Measurements from ENCODE around the gene MPND. TPM values are rescaled to one million over a fixed set of nuclear protein-coding genes. Genes with fewer than 3 reads are reported as not detected.
A peak's percentile ranks its signal among the peaks of the same experiment; 100 is the strongest.

MPND gene
- total and polyA plus RNA-seq, 5 donors from 2014 or later, result 4.9 to 12.2 (median 5.9) TPM

- H3K4me1 ChIP-seq (ENCODE audit: control insufficient read depth, insufficient read depth, low read length, poor library complexity, severe bottlenecking), result peaks cover 60% of the 10 kb centered on the region
- H3K4me3 Mint-ChIP-seq, result peak overlapping the region in 1 of 4 donors; percentile 27
- no peaks in the 10 kb centered on the region for H3K27me3 Mint-ChIP-seq
- H3K27ac Mint-ChIP-seq, result peak overlapping the region; percentile 41 to 86 (median 75)
- peaks cover 0 to 65% (median 23%) of the 10 kb centered on the region in 4 donors for H3K4me1 Mint-ChIP-seq
- H3K27ac ChIP-seq (ENCODE audit: insufficient read depth, low read length, poor library complexity, severe bottlenecking), result peak overlapping the region; percentile 86
- H3K9me3 Mint-ChIP-seq, result no peaks in the 10 kb centered on the region
- peaks cover 2% of the 10 kb centered on the region for H3K36me3 ChIP-seq (ENCODE audit: control insufficient read depth, insufficient read depth, low read length)
- no peaks in the 10 kb centered on the region for H3K9me3 ChIP-seq (ENCODE audit: control insufficient read depth in 2 of 2, low read length in 2 of 2)
- ATAC-seq (ENCODE audit: low read depth in 2 of 2) (no peak), DNase-seq (no peak)
- H3K36me3 Mint-ChIP-seq, result no peaks in the 10 kb centered on the region
- H3K4me3 ChIP-seq (ENCODE audit: low read depth, low read length), result no peak overlapping the region
- no peaks in the 10 kb centered on the region for H3K27me3 ChIP-seq (ENCODE audit: control insufficient read depth, insufficient read depth, low read length)
These were observed 28.1 kb downstream of the MPND start for GRCh38 chr19:4371247-4372164.

- no peaks in the 10 kb centered on the region for H3K27me3 ChIP-seq (ENCODE audit: control insufficient read depth, insufficient read depth, low read length)
- Mint-ChIP-seq H3K9me3 (no peaks in the 10 kb centered on the region), H3K27me3 (no peaks in the 10 kb centered on the region), H3K4me1 (peaks cover 0 to 70% (median 24%) of the 10 kb centered on the region in 4 donors), H3K27ac (peak overlapping the region in 2 of 3 donors; percentile 41 to 59), H3K4me3 (peak overlapping the region in 1 of 4 donors; percentile 27), H3K36me3 (no peaks in the 10 kb centered on the region)
- ATAC-seq (ENCODE audit: low read depth in 2 of 2) (no peak), DNase-seq (no peak)
- no peak overlapping the region for H3K27ac ChIP-seq (ENCODE audit: insufficient read depth, low read length, poor library complexity, severe bottlenecking)
- peaks cover 2% of the 10 kb centered on the region for H3K36me3 ChIP-seq (ENCODE audit: control insufficient read depth, insufficient read depth, low read length)
- peaks cover 67% of the 10 kb centered on the region for H3K4me1 ChIP-seq (ENCODE audit: control insufficient read depth, insufficient read depth, low read length, poor library complexity, severe bottlenecking)
- no peak overlapping the region for H3K4me3 ChIP-seq (ENCODE audit: low read depth, low read length)
- no peaks in the 10 kb centered on the region for H3K9me3 ChIP-seq (ENCODE audit: control insufficient read depth in 2 of 2, low read length in 2 of 2)
These were observed 29.0 kb downstream of the MPND start for GRCh38 chr19:4372165-4373012.

- no peak for DNase-seq
- Mint-ChIP-seq H3K4me3 (no peak overlapping the region), H3K27me3 (no peaks in the 10 kb centered on the region), H3K9me3 (no peaks in the 10 kb centered on the region), H3K36me3 (no peaks in the 10 kb centered on the region), H3K4me1 (peaks cover 0 to 71% (median 24%) of the 10 kb centered on the region in 4 donors), H3K27ac (no peak overlapping the region)
- Histone ChIP-seq H3K4me1 (ENCODE audit: control insufficient read depth, insufficient read depth, low read length, poor library complexity, severe bottlenecking) (peaks cover 71% of the 10 kb centered on the region), H3K36me3 (ENCODE audit: control insufficient read depth, insufficient read depth, low read length) (peaks cover 4% of the 10 kb centered on the region), H3K27me3 (ENCODE audit: control insufficient read depth, insufficient read depth, low read length) (no peaks in the 10 kb centered on the region), H3K4me3 (ENCODE audit: low read depth, low read length) (no peak overlapping the region), H3K27ac (ENCODE audit: insufficient read depth, low read length, poor library complexity, severe bottlenecking) (no peak overlapping the region), H3K9me3 (ENCODE audit: control insufficient read depth in 2 of 2, low read length in 2 of 2) (no peaks in the 10 kb centered on the region)
- no peak for ATAC-seq (ENCODE audit: low read depth in 2 of 2)
These were observed 29.6 kb downstream of the MPND start for GRCh38 chr19:4373013-4373367.

- peaks cover 69% of the 10 kb centered on the region for H3K4me1 ChIP-seq (ENCODE audit: control insufficient read depth, insufficient read depth, low read length, poor library complexity, severe bottlenecking)
- H3K27me3 Mint-ChIP-seq, result no peaks in the 10 kb centered on the region
- no peak overlapping the region for H3K4me3 Mint-ChIP-seq
- no peak overlapping the region for H3K4me3 ChIP-seq (ENCODE audit: low read depth, low read length)
- no peaks in the 10 kb centered on the region for H3K27me3 ChIP-seq (ENCODE audit: control insufficient read depth, insufficient read depth, low read length)
- no peaks in the 10 kb centered on the region for H3K36me3 Mint-ChIP-seq
- H3K27ac ChIP-seq (ENCODE audit: insufficient read depth, low read length, poor library complexity, severe bottlenecking), result no peak overlapping the region
- ATAC-seq (ENCODE audit: low read depth in 2 of 2), result no peak
- DNase-seq, result no peak
- H3K36me3 ChIP-seq (ENCODE audit: control insufficient read depth, insufficient read depth, low read length), result peaks cover 4% of the 10 kb centered on the region
- H3K4me1 Mint-ChIP-seq, result peaks cover 0 to 70% (median 20%) of the 10 kb centered on the region in 4 donors
- no peaks in the 10 kb centered on the region for H3K9me3 Mint-ChIP-seq
- H3K27ac Mint-ChIP-seq, result peak overlapping the region in 1 of 3 donors; percentile 59
- no peaks in the 10 kb centered on the region for H3K9me3 ChIP-seq (ENCODE audit: control insufficient read depth in 2 of 2, low read length in 2 of 2)
These were observed 30.5 kb downstream of the MPND start for GRCh38 chr19:4373601-4374497.

GRCh38 chr19:4374498-4375163 is 31.3 kb downstream of the MPND start:
- H3K9me3 Mint-ChIP-seq, result no peaks in the 10 kb centered on the region
- Histone ChIP-seq H3K27me3 (ENCODE audit: control insufficient read depth, insufficient read depth, low read length) (no peaks in the 10 kb centered on the region), H3K4me3 (ENCODE audit: low read depth, low read length) (no peak overlapping the region), H3K36me3 (ENCODE audit: control insufficient read depth, insufficient read depth, low read length) (peaks cover 4% of the 10 kb centered on the region), H3K27ac (ENCODE audit: insufficient read depth, low read length, poor library complexity, severe bottlenecking) (no peak overlapping the region), H3K9me3 (ENCODE audit: control insufficient read depth in 2 of 2, low read length in 2 of 2) (no peaks in the 10 kb centered on the region), H3K4me1 (ENCODE audit: control insufficient read depth, insufficient read depth, low read length, poor library complexity, severe bottlenecking) (peaks cover 69% of the 10 kb centered on the region)
- DNase-seq (no peak), ATAC-seq (ENCODE audit: low read depth in 2 of 2) (no peak)
- H3K36me3 Mint-ChIP-seq, result peaks cover 3% of the 10 kb centered on the region
- peaks cover 0 to 72% (median 21%) of the 10 kb centered on the region in 4 donors for H3K4me1 Mint-ChIP-seq
- H3K27ac Mint-ChIP-seq, result no peak overlapping the region
- no peak overlapping the region for H3K4me3 Mint-ChIP-seq
- no peaks in the 10 kb centered on the region for H3K27me3 Mint-ChIP-seq

- peaks cover 4% of the 10 kb centered on the region for H3K36me3 ChIP-seq (ENCODE audit: control insufficient read depth, insufficient read depth, low read length)
- H3K36me3 Mint-ChIP-seq, result peaks cover 5% of the 10 kb centered on the region
- H3K4me3 ChIP-seq (ENCODE audit: low read depth, low read length), result no peak overlapping the region
- H3K9me3 ChIP-seq (ENCODE audit: control insufficient read depth in 2 of 2, low read length in 2 of 2), result no peaks in the 10 kb centered on the region
- H3K27ac ChIP-seq (ENCODE audit: insufficient read depth, low read length, poor library complexity, severe bottlenecking), result no peak overlapping the region
- peaks cover 4 to 74% (median 26%) of the 10 kb centered on the region in 4 donors for H3K4me1 Mint-ChIP-seq
- H3K27me3 Mint-ChIP-seq, result no peaks in the 10 kb centered on the region
- no peak for DNase-seq
- peak overlapping the region in 1 of 3 donors; percentile 62 for H3K27ac Mint-ChIP-seq
- H3K4me3 Mint-ChIP-seq, result peak overlapping the region in 2 of 4 donors; percentile 25 to 52
- peaks cover 69% of the 10 kb centered on the region for H3K4me1 ChIP-seq (ENCODE audit: control insufficient read depth, insufficient read depth, low read length, poor library complexity, severe bottlenecking)
- no peak for ATAC-seq (ENCODE audit: low read depth in 2 of 2)
- H3K9me3 Mint-ChIP-seq, result no peaks in the 10 kb centered on the region
- H3K27me3 ChIP-seq (ENCODE audit: control insufficient read depth, insufficient read depth, low read length), result no peaks in the 10 kb centered on the region
These were observed 32.0 kb downstream of the MPND start for GRCh38 chr19:4375164-4376027.

All from CD4-positive, CD25-positive, alpha-beta regulatory T cell (primary cell).